B cell (primary cell): ENCODE results near the gene CALML5.

Source experiments
- CTCF ChIP-seq: fragments of 200-600 bp; IDR thresholded peaks from one replicate; pipeline ENCODE4 v1.8.0; 2022; ENCODE audit warnings: antibody characterized with exemption, mild to moderate bottlenecking
- EZH2 ChIP-seq: IDR thresholded peaks from 2 replicates; pipeline ENCODE4 v1.6.1; 2012; ENCODE audit warnings: borderline replicate concordance, low read depth, mild to moderate bottlenecking, moderate library complexity, low read length; ENCODE audit not compliant: insufficient read depth, poor library complexity, severe bottlenecking

GRCh38 chr10:5491477-5491876 is 7.9 kb downstream of the CALML5 start:
- TF ChIP-seq CTCF (no peak), EZH2 (no peak)
